ENCODE results near the gene SLC16A3.

- TF ChIP-seq POLR2AphosphoS5 (IDR thresholded peaks at IDR 0.05): peak in 1 of 3 donors; percentile 43
- no peak for TF ChIP-seq POLR2A (IDR thresholded peaks at IDR 0.05)
- no peak for TF ChIP-seq CTCF (IDR thresholded peaks at IDR 0.05)
- TF ChIP-seq EP300 (IDR thresholded peaks at IDR 0.05): no peak
Measured at GRCh38 chr17:82217530-82218204, 11.2 kb upstream of the SLC16A3 start.

Data from stomach (tissue), 4 donors.